Measurements from ENCODE around the gene TMEM26.

DNA sequence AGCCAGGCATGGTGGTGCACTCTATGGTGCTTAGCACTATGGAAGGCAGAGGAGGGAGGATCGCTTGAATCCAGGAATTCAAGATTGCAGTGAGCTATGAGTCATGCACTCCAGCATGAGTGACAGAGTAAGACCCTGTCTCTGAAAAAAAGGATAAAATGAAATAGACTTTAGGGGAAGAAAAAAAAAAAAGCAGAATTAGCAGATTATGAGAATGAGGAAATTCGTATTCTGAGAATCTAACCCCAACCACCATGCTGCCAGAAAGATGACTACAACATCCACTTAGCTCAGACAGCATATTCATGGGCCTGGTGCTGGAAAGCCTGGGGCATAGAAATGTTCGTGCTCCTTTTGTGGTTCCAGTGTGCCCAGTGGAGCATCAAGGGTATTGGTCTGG lies 63.3 kb downstream of the TMEM26 start:
- TF ChIP-seq EZH2phosphoT487 (IDR thresholded peaks at IDR 0.05; ENCODE audit: unreplicated experiment) (no peak), POLR2AphosphoS5 (IDR thresholded peaks at IDR 0.05; ENCODE audit: low read depth) (no peak)
- TF ChIP-seq, protein P1, sequence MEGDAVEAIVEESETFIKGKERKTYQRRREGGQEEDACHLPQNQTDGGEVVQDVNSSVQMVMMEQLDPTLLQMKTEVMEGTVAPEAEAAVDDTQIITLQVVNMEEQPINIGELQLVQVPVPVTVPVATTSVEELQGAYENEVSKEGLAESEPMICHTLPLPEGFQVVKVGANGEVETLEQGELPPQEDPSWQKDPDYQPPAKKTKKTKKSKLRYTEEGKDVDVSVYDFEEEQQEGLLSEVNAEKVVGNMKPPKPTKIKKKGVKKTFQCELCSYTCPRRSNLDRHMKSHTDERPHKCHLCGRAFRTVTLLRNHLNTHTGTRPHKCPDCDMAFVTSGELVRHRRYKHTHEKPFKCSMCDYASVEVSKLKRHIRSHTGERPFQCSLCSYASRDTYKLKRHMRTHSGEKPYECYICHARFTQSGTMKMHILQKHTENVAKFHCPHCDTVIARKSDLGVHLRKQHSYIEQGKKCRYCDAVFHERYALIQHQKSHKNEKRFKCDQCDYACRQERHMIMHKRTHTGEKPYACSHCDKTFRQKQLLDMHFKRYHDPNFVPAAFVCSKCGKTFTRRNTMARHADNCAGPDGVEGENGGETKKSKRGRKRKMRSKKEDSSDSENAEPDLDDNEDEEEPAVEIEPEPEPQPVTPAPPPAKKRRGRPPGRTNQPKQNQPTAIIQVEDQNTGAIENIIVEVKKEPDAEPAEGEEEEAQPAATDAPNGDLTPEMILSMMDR (conservative IDR thresholded peaks at IDR 0.05; ENCODE audit: low read depth in 2 of 2): no peak

All from GM23338 (cell line).